Measurements from ENCODE around the gene LRBA.
A peak's percentile ranks its signal among the peaks of the same experiment; 100 is the strongest.

Gene LRBA

GRCh38 chr4:150363721-150364688, 651.1 kb downstream of the LRBA start:
- DNase-seq (ENCODE audit: low spot score), result peak; percentile 15

DNA sequence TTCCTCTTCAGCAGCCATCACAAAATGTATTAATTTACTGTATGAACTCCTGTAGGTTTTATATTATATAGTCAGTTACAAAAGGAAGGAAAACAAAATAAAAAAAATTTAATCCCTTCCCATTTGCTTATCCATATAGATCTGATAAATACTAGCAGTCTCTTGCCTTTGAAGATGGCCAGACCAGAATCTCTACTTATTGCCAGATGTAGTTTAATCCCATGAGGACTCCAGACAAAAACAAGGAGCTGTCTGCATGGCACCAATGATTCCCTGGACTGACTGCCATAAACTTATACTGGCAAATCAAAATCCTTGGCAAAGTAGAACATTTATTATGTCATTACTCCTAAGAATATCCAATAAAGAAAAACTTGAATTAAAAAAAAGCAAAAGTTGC, 656.4 kb downstream of the LRBA start:
- no peak for DNase-seq (ENCODE audit: low spot score)

GRCh38 chr4:150357829-150358228, 657.3 kb downstream of the LRBA start:
- no peak for DNase-seq (ENCODE audit: low spot score)

DNA sequence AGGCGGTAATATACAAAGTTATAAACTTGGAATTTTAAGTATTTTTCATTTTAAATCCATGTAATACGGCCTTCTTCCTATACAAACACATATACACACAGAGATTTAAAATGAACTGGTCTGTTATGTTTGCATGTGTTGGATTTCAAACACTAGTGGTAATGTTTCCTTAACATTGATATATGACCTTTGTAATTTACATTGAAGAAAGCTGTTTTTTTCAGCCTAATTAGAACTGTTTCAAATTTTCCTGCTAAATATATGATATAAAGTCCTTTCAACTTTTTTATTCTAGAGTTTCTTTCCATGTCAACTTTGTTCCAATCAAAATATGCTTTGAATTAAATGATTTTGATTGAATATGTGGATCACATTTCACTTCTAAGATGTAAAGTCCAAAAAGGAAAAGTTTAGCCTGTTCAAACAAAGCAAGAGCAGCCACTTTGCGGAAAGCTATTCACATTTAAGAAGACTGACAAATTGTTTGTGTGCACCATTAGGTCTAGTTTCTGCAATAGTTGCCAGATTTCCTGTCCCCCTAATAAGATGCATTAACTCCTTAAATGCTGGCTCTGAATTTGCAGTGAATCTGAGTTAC, 659.1 kb downstream of the LRBA start:
- no peak for DNase-seq (ENCODE audit: low spot score)

GRCh38 chr4:150355418-150355817, 659.7 kb downstream of the LRBA start:
- DNase-seq (ENCODE audit: low spot score), result no peak

- DNase-seq (ENCODE audit: low spot score), result no peak
Measured at GRCh38 chr4:150354214-150354796, 660.8 kb downstream of the LRBA start.

GRCh38 chr4:150348079-150348478, 667.0 kb downstream of the LRBA start:
- DNase-seq (ENCODE audit: low spot score), result no peak

GRCh38 chr4:150345207-150345744, 669.8 kb downstream of the LRBA start:
- no peak for DNase-seq (ENCODE audit: low spot score)

DNA sequence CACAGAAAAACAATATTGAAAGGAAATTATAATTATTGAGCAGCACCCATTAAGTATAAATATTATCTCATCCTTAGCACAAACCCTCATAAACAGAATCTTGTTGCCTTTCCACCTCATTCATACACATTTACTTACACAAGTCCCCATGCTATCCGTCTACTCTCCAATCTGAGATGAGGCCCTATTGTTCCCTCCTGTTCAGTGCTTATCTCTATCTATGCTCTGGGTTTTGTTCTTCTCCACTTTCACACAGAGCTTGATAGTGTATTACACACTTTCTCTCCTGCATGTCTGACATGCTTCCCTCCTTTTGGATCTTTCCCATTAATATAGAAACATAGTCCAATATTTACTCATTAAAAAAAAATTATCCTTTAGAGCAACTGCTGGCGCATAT, 671.3 kb downstream of the LRBA start:
- no peak for DNase-seq (ENCODE audit: low spot score)

- no peak for DNase-seq (ENCODE audit: low spot score)
Measured at GRCh38 chr4:150342945-150343344, 672.1 kb downstream of the LRBA start.

DNA sequence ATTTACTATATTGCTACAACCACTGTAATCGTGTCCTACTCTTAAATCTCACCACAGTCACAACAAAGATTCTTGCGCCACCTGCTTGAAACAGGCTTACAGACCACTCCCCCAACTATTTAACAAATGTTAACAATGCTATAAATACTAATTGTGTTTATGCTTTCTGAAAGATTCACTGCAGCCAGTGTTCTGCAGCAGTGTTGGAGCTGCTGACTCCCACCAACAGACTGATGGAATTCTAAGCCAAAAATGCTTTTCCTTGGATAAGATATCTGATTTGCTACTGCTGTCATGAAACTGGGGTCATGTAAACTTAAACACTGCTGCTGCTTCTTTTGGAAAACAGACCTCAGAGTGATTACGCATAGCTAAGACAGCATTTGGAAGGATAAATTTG, 677.4 kb downstream of the LRBA start:
- no peak for DNase-seq (ENCODE audit: low spot score)

DNA sequence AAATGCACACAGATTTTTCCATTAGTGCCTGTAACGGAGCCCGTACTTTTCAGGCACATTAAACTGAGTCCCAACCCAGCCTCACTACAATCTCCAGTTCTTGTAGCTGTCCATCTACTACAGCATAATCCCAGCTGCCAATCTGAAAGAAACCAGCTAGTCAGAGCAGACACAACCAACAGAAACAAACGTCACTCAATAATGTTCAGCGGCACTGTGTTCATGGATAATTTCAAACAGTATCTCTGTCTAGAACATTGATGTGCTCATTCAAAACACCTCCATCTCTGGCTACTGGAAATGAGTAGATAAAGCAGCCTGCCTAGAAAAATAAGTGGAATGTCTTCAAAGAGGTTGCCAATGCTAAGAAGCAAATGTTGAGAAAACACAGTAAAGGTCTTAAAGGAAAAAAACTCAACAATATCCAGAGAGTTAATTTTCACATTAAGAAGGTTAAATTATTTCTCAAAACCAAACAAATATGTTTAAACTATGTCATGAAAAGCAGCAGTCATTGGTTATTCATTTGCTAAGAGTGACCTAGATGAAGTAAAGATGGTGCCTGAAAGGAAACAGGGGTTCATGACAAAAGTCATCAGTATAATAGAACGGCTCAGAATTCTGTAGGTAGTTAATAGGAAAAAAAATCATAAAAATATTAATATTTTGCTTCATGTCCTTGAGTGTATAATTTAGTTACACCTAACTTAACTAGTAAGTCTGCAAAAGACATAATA, 678.2 kb downstream of the LRBA start:
- no peak for DNase-seq (ENCODE audit: low spot score)

DNA sequence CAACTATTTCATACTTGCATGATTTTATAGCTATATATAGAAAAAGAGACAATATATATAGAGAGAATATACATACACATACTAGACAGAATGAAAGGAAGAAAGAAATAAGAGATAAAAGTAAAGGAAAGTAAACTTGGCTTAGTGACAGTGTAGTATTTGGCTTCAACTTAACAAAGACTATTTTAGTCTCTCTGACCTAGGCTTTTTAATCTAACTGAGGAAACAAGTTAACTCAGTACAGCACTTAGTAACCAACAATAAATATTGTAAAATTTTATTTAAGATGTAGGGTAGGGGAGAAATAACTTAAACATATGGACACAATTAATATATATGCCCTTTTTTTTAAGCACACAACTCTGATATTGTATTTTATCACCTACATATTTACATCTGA, 682.1 kb downstream of the LRBA start:
- DNase-seq (ENCODE audit: low spot score), result no peak

DNA sequence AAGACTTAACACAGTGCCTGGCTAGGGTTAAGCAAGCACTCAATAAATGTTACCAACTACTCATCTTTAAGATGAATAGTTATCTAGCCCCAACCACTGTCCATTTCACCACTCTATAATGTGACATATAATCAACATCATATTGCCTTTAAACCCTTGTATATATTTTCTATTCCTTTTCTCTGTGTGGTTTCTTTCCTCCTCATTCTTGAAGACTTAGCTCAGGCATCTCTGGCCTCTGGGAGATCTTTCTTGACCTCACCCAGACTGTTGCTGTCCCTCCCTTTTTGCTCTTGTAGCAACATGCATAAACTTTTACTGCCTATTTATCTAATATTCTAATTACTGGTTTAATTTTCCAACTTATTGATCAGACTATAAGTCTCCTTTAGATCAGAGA, 683.0 kb downstream of the LRBA start:
- no peak for DNase-seq (ENCODE audit: low spot score)

DNA sequence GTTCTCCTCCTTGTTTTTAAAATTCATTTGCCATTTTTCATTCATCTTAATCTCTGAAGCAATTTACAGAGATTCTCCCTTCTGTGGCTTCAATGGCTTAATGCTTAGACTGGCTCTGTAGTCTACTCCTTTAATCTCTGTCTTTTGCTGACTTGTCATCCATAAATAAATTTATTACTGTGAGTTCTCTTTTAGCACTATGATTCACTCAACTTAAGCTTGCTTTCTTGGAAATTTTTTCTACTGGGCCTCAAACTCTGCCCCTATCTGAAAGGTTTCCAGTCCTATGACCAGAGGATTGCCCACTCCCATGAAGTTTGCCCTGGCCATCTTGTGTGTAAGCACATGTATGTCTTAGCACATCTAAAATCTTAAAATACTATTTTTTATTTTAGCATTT, 685.7 kb downstream of the LRBA start:
- DNase-seq (ENCODE audit: low spot score), result no peak

- no peak for DNase-seq (ENCODE audit: low spot score)
Measured at GRCh38 chr4:150328496-150328895, 686.6 kb downstream of the LRBA start.

DNA sequence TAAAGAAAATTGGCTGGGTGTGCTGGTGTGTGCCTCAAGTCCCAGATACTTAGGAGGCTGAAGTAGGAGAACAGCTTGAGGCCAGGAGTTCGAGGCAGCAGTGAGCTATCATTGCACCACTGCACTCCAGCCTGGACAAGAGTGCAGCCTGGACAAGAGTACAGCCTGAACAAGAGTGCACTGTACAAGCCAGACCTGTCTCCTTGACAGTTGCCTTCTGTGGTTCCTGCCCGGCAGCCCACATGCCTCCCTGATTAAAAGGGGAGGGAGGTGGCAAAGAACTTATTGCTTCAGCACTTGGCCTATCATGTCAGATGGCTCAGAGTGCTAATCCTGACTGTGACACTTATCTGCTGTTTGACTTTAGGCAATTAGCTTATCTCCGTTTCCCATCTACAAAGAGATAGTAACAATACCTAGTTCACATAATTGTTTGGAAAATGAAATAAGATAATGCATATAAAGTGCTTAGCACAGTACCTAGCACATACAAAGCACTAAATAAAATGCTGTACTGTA, 687.8 kb downstream of the LRBA start:
- DNase-seq (ENCODE audit: low spot score), result no peak

- DNase-seq (ENCODE audit: low spot score), result no peak
Measured at GRCh38 chr4:150325872-150326271, 689.2 kb downstream of the LRBA start.

DNA sequence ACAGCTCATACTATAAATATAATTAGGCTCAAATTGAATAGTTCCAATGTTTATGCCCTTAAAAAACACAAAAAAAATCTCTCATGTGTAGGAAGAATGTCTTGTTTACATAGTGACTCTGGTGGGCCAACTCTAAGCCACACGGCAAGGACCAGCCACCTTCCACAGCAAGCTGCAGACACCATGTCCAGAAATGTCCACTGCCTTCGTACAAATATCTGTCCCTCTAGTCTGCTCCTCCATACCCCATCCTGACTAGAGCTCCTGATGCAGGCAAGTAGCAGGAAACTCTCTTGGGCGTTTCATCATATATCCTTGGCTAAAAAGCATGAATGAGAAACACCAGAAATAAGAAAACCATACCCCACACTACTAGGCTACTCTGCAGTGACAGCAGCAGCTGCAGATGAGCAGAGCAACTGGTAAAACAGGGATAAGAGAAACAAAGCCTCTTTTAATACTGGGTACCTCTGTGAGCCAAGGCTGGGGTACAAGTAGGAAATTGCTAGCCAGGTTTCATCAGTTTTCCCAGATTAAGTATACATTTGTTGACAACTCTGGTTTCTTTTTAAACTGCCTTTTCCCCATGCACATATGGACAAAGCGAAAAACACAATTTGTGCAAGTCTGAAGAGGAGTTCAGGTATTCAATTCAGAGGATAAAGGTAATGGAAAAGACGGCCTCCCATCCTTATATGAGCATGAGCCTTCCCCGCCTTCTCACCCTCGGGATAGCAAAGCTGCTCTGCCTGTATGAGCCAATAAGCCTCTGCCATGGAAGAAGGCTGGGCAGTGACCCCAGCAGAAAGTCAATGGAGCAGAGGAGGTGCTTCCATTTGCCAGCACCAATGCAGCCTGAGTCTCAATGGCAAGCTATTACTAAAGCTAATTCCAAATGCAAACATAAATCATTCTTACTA, 691.4 kb downstream of the LRBA start:
- no peak for DNase-seq (ENCODE audit: low spot score)

DNA sequence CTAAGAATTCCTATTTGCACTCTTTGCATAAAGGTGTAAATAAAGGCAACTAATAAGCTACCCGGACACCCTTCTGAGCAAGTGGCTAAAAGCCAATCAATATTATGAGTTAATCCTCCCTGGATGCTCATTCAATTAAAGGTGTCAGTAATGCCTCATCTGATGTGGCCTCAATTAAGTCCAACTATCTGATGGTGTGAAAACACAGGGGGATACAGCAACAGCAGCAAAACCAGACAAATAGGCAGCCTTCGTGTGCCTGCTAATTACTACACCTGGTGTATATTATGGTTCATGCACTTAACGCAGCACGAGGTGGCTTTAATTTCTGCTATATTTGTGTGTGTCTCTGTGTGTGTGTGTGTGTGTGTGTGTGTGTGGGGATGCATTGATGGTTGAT, 692.4 kb downstream of the LRBA start:
- no peak for DNase-seq (ENCODE audit: low spot score)

GRCh38 chr4:150321113-150321512, 694.0 kb downstream of the LRBA start:
- DNase-seq (ENCODE audit: low spot score), result no peak

Data from activated CD4-positive, alpha-beta T cell treated with anti-CD3 and anti-CD28 coated beads, Interleukin-2, Interleukin-4, amounts not matched to agents 100 ng/mL and 50 ng/mL, durations not matched to agents 16 hours and 8 hours (primary cell).